ENCODE measurements around the gene XYLB. TPM values are rescaled to one million over a fixed set of nuclear protein-coding genes. Genes with fewer than 3 reads are reported as not detected.

The XYLB gene
- total and polyA plus RNA-seq, 2 of the 13 experiments (the other 11 are each of a cell fraction or from before 2014, with no cell fraction given): 25.9 to 30.0 TPM

GRCh38 chr3:38346587-38347410 is at the start of gene XYLB (continued):
- TF ChIP-seq ZBTB4 (CRISPR knock-in tag; IDR thresholded peaks at IDR 0.05; ENCODE audit: borderline replicate concordance) (peak; percentile 50; the same call in 1 of the 2 replicates), FOXC1 (CRISPR knock-in tag; IDR thresholded peaks at IDR 0.05; ENCODE audit: borderline replicate concordance) (peak; percentile 99), ZFP82 (CRISPR knock-in tag; IDR thresholded peaks at IDR 0.05; ENCODE audit: borderline replicate concordance) (peak; percentile 83; the same call in 1 of the 2 replicates), YEATS4 (CRISPR knock-in tag; IDR thresholded peaks at IDR 0.05; ENCODE audit: borderline replicate concordance) (peak; percentile 96), ZMYM4 (CRISPR knock-in tag; IDR thresholded peaks at IDR 0.05) (peak; percentile 95), KLF11 (CRISPR knock-in tag; IDR thresholded peaks at IDR 0.05) (no peak; the same call in 1 of the 2 replicates), ZNF20 (CRISPR knock-in tag; IDR thresholded peaks at IDR 0.05) (no peak), PCBP1 (IDR thresholded peaks at IDR 0.05; ENCODE audit: borderline replicate concordance, low read depth, low read length) (no peak), ZNF263 (CRISPR knock-in tag; IDR thresholded peaks at IDR 0.05) (peak; percentile 49; the same call in 1 of the 2 replicates), TBX2 (CRISPR knock-in tag; IDR thresholded peaks at IDR 0.05; ENCODE audit: borderline replicate concordance) (peak; percentile 91), IRF2 (CRISPR knock-in tag; IDR thresholded peaks at IDR 0.05) (peak; percentile 86), CBX1 (IDR thresholded peaks at IDR 0.05; ENCODE audit: low read depth) (peak; percentile 42), DPF2 (CRISPR knock-in tag; IDR thresholded peaks at IDR 0.05; ENCODE audit: borderline replicate concordance, low read depth) (no peak), ZNF574 (CRISPR knock-in tag; IDR thresholded peaks at IDR 0.05) (peak; percentile 92), CHCHD3 (CRISPR knock-in tag; IDR thresholded peaks at IDR 0.05) (peak; percentile 84; the same call in 1 of the 2 replicates), NKX3-1 (CRISPR knock-in tag; IDR thresholded peaks at IDR 0.05) (peak; percentile 90), ZNF556 (CRISPR knock-in tag; IDR thresholded peaks at IDR 0.05; ENCODE audit: borderline replicate concordance) (peak; percentile 51; the same call in 1 of the 2 replicates), PRMT3 (CRISPR knock-in tag; IDR thresholded peaks at IDR 0.05; ENCODE audit: borderline replicate concordance, low read depth) (peak; percentile 76; the same call in 1 of the 2 replicates), ZNF446 (CRISPR knock-in tag; IDR thresholded peaks at IDR 0.05) (0 out of 2 replicates have a peak, but pooled peaks have one; percentile 38), ZNF24 (IDR thresholded peaks at IDR 0.05) (peak; percentile 3; the same call in 1 of the 2 replicates)
- TF ChIP-seq, protein P1, sequence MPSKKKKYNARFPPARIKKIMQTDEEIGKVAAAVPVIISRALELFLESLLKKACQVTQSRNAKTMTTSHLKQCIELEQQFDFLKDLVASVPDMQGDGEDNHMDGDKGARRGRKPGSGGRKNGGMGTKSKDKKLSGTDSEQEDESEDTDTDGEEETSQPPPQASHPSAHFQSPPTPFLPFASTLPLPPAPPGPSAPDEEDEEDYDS (CRISPR knock-in tag; IDR thresholded peaks at IDR 0.05): peak; percentile 75

All from HepG2 (cell line).